Stomach (tissue), 4 donors: ENCODE data around the gene XRCC3.

Experiments used
- CTCF ChIP-seq, 7 experiments: fragments of 450-650 bp in 4 of 7; fragments of 200-600 bp in 3 of 7; sonication (generic) in 3 of 7; IDR thresholded peaks; one replicate each; pipeline ENCODE4 v1.5.1; 2016 to 2019; ENCODE audit warnings: antibody characterized with exemption in 7 of 7, control low read depth in 2 of 7, mild to moderate bottlenecking in 1 of 7
- POLR2A ChIP-seq, 4 donors: fragments of 450-650 bp; IDR thresholded peaks; one replicate each; pipeline ENCODE4 v1.6.1; 2016; ENCODE audit warnings: antibody characterized with exemption in 4 of 4, control low read depth in 2 of 4, mild to moderate bottlenecking in 1 of 4, moderate library complexity in 1 of 4
- POLR2AphosphoS5 ChIP-seq, 3 donors: sonication (generic); formaldehyde crosslinking; IDR thresholded peaks; one replicate each; pipeline ENCODE4 v1.6.1; 2016; ENCODE audit warnings: antibody characterized with exemption in 3 of 3

GRCh38 chr14:103711516-103712431, 3.5 kb downstream of the XRCC3 start:
- TF ChIP-seq POLR2A (IDR thresholded peaks at IDR 0.05) (no peak), CTCF (IDR thresholded peaks at IDR 0.05) (no peak), POLR2AphosphoS5 (IDR thresholded peaks at IDR 0.05) (peak; percentile 1 to 48 (median 8))
